GM21619 (cell line): Measurements from ENCODE around the gene MRPS10.

Experiments used
- ATAC-seq: cut with Tn5 transposase; IDR thresholded peaks from one replicate; pipeline ENCODE4 v1.9.1; 2021; ENCODE audit not compliant: unreplicated experiment

The MRPS10 gene

GRCh38 chr6:42217519-42218367, at the start of gene MRPS10:
Gene MRPS10 (minus strand): TSS chr6:42217861. CDS start chr6:42217849, 12 bp downstream.
- ATAC-seq = peak; percentile 86

GRCh38 chr6:42266538-42266937, 48.9 kb upstream of the MRPS10 start:
- ATAC-seq = no peak

- ATAC-seq = no peak
Observed at GRCh38 chr6:42264852-42265390, 47.3 kb upstream of the MRPS10 start.

- ATAC-seq = no peak
Observed at GRCh38 chr6:42264162-42264851, 46.6 kb upstream of the MRPS10 start.

- ATAC-seq = no peak
Observed at GRCh38 chr6:42263165-42263728, 45.6 kb upstream of the MRPS10 start.

- no peak for ATAC-seq
Observed at GRCh38 chr6:42260972-42261371, 43.3 kb upstream of the MRPS10 start.

- ATAC-seq = no peak
Observed at GRCh38 chr6:42260396-42260888, 42.8 kb upstream of the MRPS10 start.

GRCh38 chr6:42259841-42260395, 42.3 kb upstream of the MRPS10 start:
- no peak for ATAC-seq

- ATAC-seq = no peak
Observed at GRCh38 chr6:42259286-42259685, 41.6 kb upstream of the MRPS10 start.

GRCh38 chr6:42257614-42258013, 40.0 kb upstream of the MRPS10 start:
- no peak for ATAC-seq

- no peak for ATAC-seq
Observed at GRCh38 chr6:42257063-42257462, 39.4 kb upstream of the MRPS10 start.

GRCh38 chr6:42255050-42255449, 37.4 kb upstream of the MRPS10 start:
- ATAC-seq = no peak

GRCh38 chr6:42254505-42254904, 36.8 kb upstream of the MRPS10 start:
- ATAC-seq = no peak

- ATAC-seq = no peak
Observed at GRCh38 chr6:42251911-42252637, 34.4 kb upstream of the MRPS10 start.

GRCh38 chr6:42251500-42251899, 33.8 kb upstream of the MRPS10 start:
- no peak for ATAC-seq

- ATAC-seq = no peak
Observed at GRCh38 chr6:42250274-42250931, 32.7 kb upstream of the MRPS10 start.

GRCh38 chr6:42249279-42249678, 31.6 kb upstream of the MRPS10 start:
- no peak for ATAC-seq

GRCh38 chr6:42243046-42243445, 25.4 kb upstream of the MRPS10 start:
- no peak for ATAC-seq

GRCh38 chr6:42241915-42242314, 24.3 kb upstream of the MRPS10 start:
- no peak for ATAC-seq
